Lung (tissue), 16 donors: ENCODE data around the gene TAAR2. TPM values are rescaled to one million over a fixed set of nuclear protein-coding genes. Genes with fewer than 3 reads are reported as not detected.
A peak's percentile ranks its signal among the peaks of the same experiment; 100 is the strongest.

ENCODE experiments used
- ATAC-seq: fragments of 200-7000 bp; cut with Tn5 transposase; one replicate; pipeline ENCODE4 v1.9.1; 2020; ENCODE audit warnings: moderate number of reproducible peaks; ENCODE audit not compliant: insufficient read depth, low FRiP score
- DNase-seq, 3 donors: peaks; one replicate each; pipeline ENCODE4 v3.0.0-alpha.2; 2013 to 2017
- H3K27ac ChIP-seq, 2 donors: one replicate each; pipeline ENCODE4 v1.5.1; 2013; ENCODE audit warnings: mild to moderate bottlenecking in 2 of 2, moderate library complexity in 2 of 2, control low read depth in 1 of 2, inconsistent platforms in 1 of 2, low read depth in 1 of 2, low read length in 1 of 2
- H3K27me3 ChIP-seq, 3 donors: one replicate each; pipeline ENCODE4 v1.5.1; 2013; ENCODE audit warnings: low read length in 2 of 3; ENCODE audit not compliant: control insufficient read depth in 3 of 3, insufficient read depth in 3 of 3
- H3K36me3 ChIP-seq, 4 donors: one replicate each; pipeline ENCODE4 v1.5.1; 2013; ENCODE audit warnings: low read length in 4 of 4, mild to moderate bottlenecking in 1 of 4, moderate library complexity in 1 of 4; ENCODE audit not compliant: control insufficient read depth in 4 of 4, insufficient read depth in 4 of 4
- H3K4me1 ChIP-seq, 5 donors: one replicate each; pipeline ENCODE4 v1.5.1; 2013; ENCODE audit warnings: low read length in 5 of 5, mild to moderate bottlenecking in 2 of 5, moderate library complexity in 1 of 5; ENCODE audit not compliant: control insufficient read depth in 5 of 5, insufficient read depth in 5 of 5
- H3K4me3 ChIP-seq: one replicate; pipeline ENCODE4 v1.5.1; 2013; ENCODE audit warnings: mild to moderate bottlenecking, control low read depth, moderate library complexity
- H3K9ac ChIP-seq, 2 donors: one replicate each; pipeline ENCODE4 v1.5.1; 2013; ENCODE audit warnings: low read length in 2 of 2, control low read depth in 1 of 2; ENCODE audit not compliant: insufficient read depth in 1 of 2
- H3K9me3 ChIP-seq, 4 donors: one replicate each; pipeline ENCODE4 v1.5.1; 2013; ENCODE audit warnings: low read length in 3 of 4, mild to moderate bottlenecking in 1 of 4, moderate library complexity in 1 of 4; ENCODE audit not compliant: control insufficient read depth in 4 of 4, insufficient read depth in 3 of 4
- CTCF ChIP-seq: IDR thresholded peaks from 2 replicates; pipeline ENCODE4 v1.5.1; 2012; ENCODE audit warnings: mild to moderate bottlenecking; ENCODE audit errors: control extremely low read depth, extremely low read depth
- WGBS, 2 donors: extraction: QIAGEN DNeasy Blood & Tissue Kit; methylation state at CpG; one replicate each; pipeline ENCODE4 v1.1.7; 2013; 5-methylcytosine and 5-hydroxymethylcytosine counted together
- long read RNA-seq, 5 donors: transcript quantifications; one replicate each; lab custom pipeline, GENCODE V29; 2026
- polyA plus RNA-seq, 2 donors: library from polyadenylated mRNA; stranded (reverse); fragments of 200-250 nt; gene quantifications; one replicate each; pipeline ENCODE4 v1.2.1, GENCODE V29; 2013
- total RNA-seq, 2 donors: library from RNA; depleted of rRNA in 1 of 2; stranded (reverse); fragments of >200 nt in 1 of 2; gene quantifications; one replicate each; pipeline ENCODE4 v1.2.1, GENCODE V29; 2014 to 2021
- donor health status: control.
- donor health status: control.
- donor health status: Bipolar disorder and iron deficiency.
- donor health status: healthy.
- donor health status: DM: yes; HTN: yes; CAD: no.

Gene TAAR2
- total RNA-seq, result not detected
- not detected for polyA plus RNA-seq
- long read RNA-seq, donor 1, result 0 reads
- long read RNA-seq, donor 2, result 0 reads
- long read RNA-seq, donor 3, result 0 reads
- long read RNA-seq, donor 4, result 0 reads
- long read RNA-seq, donor 5, result 0 reads

GRCh38 chr6:132624175-132624574, at the start of gene TAAR2:
TAAR2 (minus strand) TSS chr6:132624275; CDS start chr6:132624275, 0 bp downstream.
- Histone ChIP-seq H3K9me3 (peaks cover 0 to 2% (median 0%) of the 10 kb centered on the region in 4 donors), H3K4me1 (no peaks in the 10 kb centered on the region), H3K27ac (no peak within 1 kb of the TSS), H3K9ac (no peak within 1 kb of the TSS), H3K36me3 (no peaks in the 10 kb centered on the region), H3K27me3 (no peaks in the 10 kb centered on the region), H3K4me3 (no peak within 1 kb of the TSS)
- no peak for DNase-seq
- no peak for TF ChIP-seq CTCF
- 96% methylated on average over 6 of the region's 6 CpGs for WGBS, 2 donors
- no peak for ATAC-seq

- 84 to 85% methylated on average over 10 of the region's 10 CpGs for WGBS, 2 donors
- ATAC-seq (no peak), DNase-seq (peak in 1 of 3 donors; percentile 14)
- no peak overlapping the region for H3K4me3 ChIP-seq
- no peaks in the 10 kb centered on the region for H3K27me3 ChIP-seq
- no peaks in the 10 kb centered on the region for H3K9me3 ChIP-seq
- no peaks in the 10 kb centered on the region for H3K36me3 ChIP-seq
- H3K27ac ChIP-seq, result no peak overlapping the region
- H3K9ac ChIP-seq, result no peak overlapping the region
- H3K4me1 ChIP-seq, result no peaks in the 10 kb centered on the region
- TF ChIP-seq CTCF, result no peak
These were observed 49.5 kb upstream of the TAAR2 start for GRCh38 chr6:132673376-132674094.

- Histone ChIP-seq H3K9ac (no peak overlapping the region), H3K27me3 (no peaks in the 10 kb centered on the region), H3K36me3 (no peaks in the 10 kb centered on the region), H3K27ac (no peak overlapping the region), H3K9me3 (no peaks in the 10 kb centered on the region), H3K4me3 (no peak overlapping the region), H3K4me1 (no peaks in the 10 kb centered on the region)
- DNase-seq (no peak), ATAC-seq (no peak)
- no peak for TF ChIP-seq CTCF
- 99 to 100% methylated on average over 1 of the region's 1 CpG for WGBS, 2 donors
These were observed 47.2 kb upstream of the TAAR2 start for GRCh38 chr6:132671295-132671694.
